H1 (cell line): ENCODE results near the gene ADGRL3. TPM values are rescaled to one million over a fixed set of nuclear protein-coding genes. Genes with fewer than 3 reads are reported as not detected.

Source experiments
- CTCF ChIA-PET: fragments of 300-600 bp; sonication (Branson Sonifier 250); formaldehyde crosslinking; loops from one replicate; lab custom pipeline; 2021; ENCODE audit not compliant: partially characterized antibody; lab: Charles Lee
- POLR2A ChIA-PET: fragments of 300-600 bp; sonication (Branson Sonifier 250); formaldehyde crosslinking; loops from one replicate; lab custom pipeline; 2021; ENCODE audit warnings: inconsistent platforms; ENCODE audit not compliant: partially characterized antibody; lab: Charles Lee
- DNase-seq, 2 experiments: peaks; one replicate each; pipeline versions ENCODE4 v3.0.0 to v3.0.0-alpha.2; 2010 to 2022; ENCODE audit warnings: low spot score in 2 of 2, low read depth in 1 of 2, mixed read lengths in 1 of 2
- FAIRE-seq: peaks from 2 replicates; lab custom pipeline; 2011; peaks lifted over from hg19 to GRCh38; lab: Jason Lieb, UNC
- H2AFZ ChIP-seq: 2 replicates; pipeline ENCODE4 v1.8.1; 2012; ENCODE audit warnings: low read length, inconsistent platforms
- H2AK5ac ChIP-seq: 2 replicates; pipeline ENCODE4 v1.6.1; 2013; ENCODE audit warnings: low read depth, low read length
- H2BK120ac ChIP-seq: replicated peaks from 2 replicates; pipeline ENCODE3; 2013; ENCODE audit warnings: low read depth, low read length, inconsistent platforms
- H2BK12ac ChIP-seq: 2 replicates; pipeline ENCODE4 v1.6.1; 2013; ENCODE audit warnings: low read depth, low read length
- H2BK15ac ChIP-seq: 2 replicates; pipeline ENCODE4 v1.6.1; 2013; ENCODE audit warnings: low read length
- H2BK20ac ChIP-seq: 2 replicates; pipeline ENCODE4 v1.6.1; 2013; ENCODE audit warnings: low read length
- H2BK5ac ChIP-seq: 2 replicates; pipeline ENCODE4 v1.6.1; 2013; ENCODE audit warnings: low read depth, low read length
- H3K14ac ChIP-seq: 2 replicates; pipeline ENCODE4 v1.6.1; 2013; ENCODE audit warnings: inconsistent platforms; ENCODE audit not compliant: insufficient read length
- H3K18ac ChIP-seq: 2 replicates; pipeline ENCODE4 v1.6.1; 2013; ENCODE audit warnings: low read length; ENCODE audit errors: extremely low read depth
- H3K23ac ChIP-seq: 2 replicates; pipeline ENCODE4 v1.6.1; 2013; ENCODE audit warnings: inconsistent platforms; ENCODE audit not compliant: insufficient read length
- H3K23me2 ChIP-seq: 2 replicates; pipeline ENCODE4 v1.6.1; 2013; ENCODE audit warnings: low read depth, low read length
- H3K27ac ChIP-seq: 2 replicates; pipeline ENCODE4 v1.6.1; 2011; ENCODE audit warnings: low read depth, low read length, inconsistent platforms
- H3K27me3 ChIP-seq, 4 experiments: replicated peaks in 1 of 4; 1 replicate in 1 of 4; 2 replicates in 3 of 4; pipeline versions ENCODE4 v1.6.1 to v1.8.1; 2011 to 2013; ENCODE audit warnings: low read length in 3 of 4, mild to moderate bottlenecking in 3 of 4, inconsistent platforms in 2 of 4, mixed read lengths in 2 of 4, moderate library complexity in 1 of 4; ENCODE audit not compliant: control insufficient read depth in 3 of 4, insufficient read depth in 3 of 4; ENCODE audit errors: extremely low read depth in 1 of 4
- H3K36me3 ChIP-seq, 4 experiments: 2 replicates each; pipeline versions ENCODE4 v1.6.1 to v1.8.1; 2011 to 2013; ENCODE audit warnings: mild to moderate bottlenecking in 4 of 4, low read length in 3 of 4, moderate library complexity in 2 of 4, control low read depth in 1 of 4, inconsistent platforms in 1 of 4; ENCODE audit not compliant: insufficient read depth in 4 of 4, control insufficient read depth in 2 of 4
- H3K4ac ChIP-seq: replicated peaks from 2 replicates; pipeline ENCODE3; 2013; ENCODE audit warnings: low read length, low read depth, mixed read lengths, inconsistent platforms; ENCODE audit not compliant: insufficient read length
- H3K4me1 ChIP-seq, 4 experiments: replicated peaks in 1 of 4; 1 replicate in 1 of 4; 2 replicates in 3 of 4; pipeline versions ENCODE4 v1.6.1 to v1.8.1; 2011 to 2013; ENCODE audit warnings: low read length in 3 of 4, inconsistent platforms in 2 of 4, mixed read lengths in 1 of 4; ENCODE audit not compliant: insufficient read depth in 4 of 4, control insufficient read depth in 3 of 4
- H3K4me2 ChIP-seq, 2 experiments: 2 replicates each; pipeline versions ENCODE4 v1.6.1 to v1.8.1; 2011 to 2013; ENCODE audit warnings: low read depth in 2 of 2, low read length in 2 of 2, control low read depth in 1 of 2, inconsistent platforms in 1 of 2, mild to moderate bottlenecking in 1 of 2; ENCODE audit not compliant: insufficient read depth in 1 of 2
- H3K4me3 ChIP-seq, 4 experiments: fragments of 200-600, 300-600 bp in 1 of 4; sonication (generic), shearing (Covaris generic), sonication (Bioruptor Twin) in 1 of 4; 2 replicates each; pipeline versions ENCODE4 v1.5.1 to v1.8.1; 2011 to 2016; ENCODE audit warnings: low read length in 4 of 4, low read depth in 3 of 4, control low read depth in 2 of 4, inconsistent platforms in 2 of 4, mild to moderate bottlenecking in 2 of 4, mixed read lengths in 1 of 4, moderate library complexity in 1 of 4; ENCODE audit not compliant: insufficient read depth in 2 of 4; ENCODE audit errors: extremely low read depth in 1 of 4
- H3K56ac ChIP-seq: replicated peaks from 2 replicates; pipeline ENCODE3; 2013; ENCODE audit warnings: low read depth, mild to moderate bottlenecking, mixed read lengths, low read length, inconsistent platforms; ENCODE audit not compliant: insufficient read length
- H3K79me1 ChIP-seq: 2 replicates; pipeline ENCODE4 v1.6.1; 2013; ENCODE audit warnings: low read depth, low read length, control low read depth
- H3K79me2 ChIP-seq, 2 experiments: 2 replicates each; pipeline versions ENCODE4 v1.6.1 to v1.8.1; 2012 to 2013; ENCODE audit warnings: low read length in 2 of 2, mild to moderate bottlenecking in 2 of 2, inconsistent platforms in 1 of 2; ENCODE audit not compliant: insufficient read depth in 2 of 2, control insufficient read depth in 1 of 2
- H3K9ac ChIP-seq, 4 experiments: replicated peaks in 1 of 4; 1 replicate in 1 of 4; 2 replicates in 3 of 4; pipeline versions ENCODE4 v1.6.1 to v1.8.1; 2011 to 2013; ENCODE audit warnings: low read depth in 3 of 4, low read length in 3 of 4, control low read depth in 2 of 4, mild to moderate bottlenecking in 2 of 4, moderate library complexity in 2 of 4, inconsistent platforms in 1 of 4; ENCODE audit errors: extremely low read depth in 1 of 4
- H3K9me3 ChIP-seq, 2 experiments: 2 replicates each; pipeline versions ENCODE4 v1.6.1 to v1.8.1; 2012 to 2013; ENCODE audit warnings: mild to moderate bottlenecking in 2 of 2, moderate library complexity in 2 of 2, control low read depth in 1 of 2, inconsistent platforms in 1 of 2, low read depth in 1 of 2, low read length in 1 of 2, mixed read lengths in 1 of 2; ENCODE audit not compliant: insufficient read depth in 2 of 2
- H4K20me1 ChIP-seq, 2 experiments: replicated peaks in 1 of 2; 2 replicates each; pipeline versions ENCODE3 to v1.8.1; 2011 to 2013; ENCODE audit warnings: inconsistent platforms in 2 of 2, low read length in 2 of 2, mild to moderate bottlenecking in 1 of 2; ENCODE audit not compliant: insufficient read depth in 2 of 2, control insufficient read depth in 1 of 2
- H4K5ac ChIP-seq: 2 replicates; pipeline ENCODE4 v1.6.1; 2013; ENCODE audit warnings: low read length, low read depth, mixed read lengths, inconsistent platforms; ENCODE audit not compliant: insufficient read length
- H4K8ac ChIP-seq: 2 replicates; pipeline ENCODE4 v1.8.0; 2013; ENCODE audit warnings: mild to moderate bottlenecking, moderate library complexity, low read length, inconsistent platforms; ENCODE audit not compliant: insufficient read depth; ENCODE audit errors: extremely low read depth
- H4K91ac ChIP-seq: replicated peaks from 2 replicates; pipeline ENCODE3; 2013; ENCODE audit warnings: low read length, mixed read lengths, inconsistent platforms; ENCODE audit not compliant: insufficient read length
- WGBS, 2 experiments: shearing (Covaris generic) in 1 of 2; methylation state at CpG; one replicate each; pipeline versions ENCODE4 v1.1.6 to v1.1.7; 2013 to 2015; ENCODE audit warnings: low lambda C conversion rate in 2 of 2, mixed read lengths in 2 of 2, inconsistent platforms in 1 of 2, low coverage in 1 of 2, missing lambda C conversion rate in 1 of 2; ENCODE audit not compliant: insufficient replicate concordance in 2 of 2, insufficient coverage in 1 of 2, insufficient read length in 1 of 2; ENCODE audit errors: extremely low coverage in 1 of 2, missing lambda C conversion rate in 1 of 2; 5-methylcytosine and 5-hydroxymethylcytosine counted together
- polyA plus RNA-seq, 7 experiments: library from polyadenylated mRNA; depleted of rRNA in 3 of 7; stranded (reverse) in 5 of 7; unstranded in 2 of 7; fragments of >200 nt in 5 of 7; fragments of 200-250 nt in 2 of 7; gene quantifications; 1 replicate in 5 of 7; 2 replicates in 1 of 7; 4 replicates in 1 of 7; pipeline versions ENCODE4 v1.2.1 to v1.2.3, GENCODE V29; 2011 to 2013; ENCODE audit warnings: missing spikeins in 2 of 7, mixed read lengths in 2 of 7
- total RNA-seq: library from RNA; stranded (reverse); fragmentation: NEBNext Ultra II Directional; extraction: Animal tissue kit (Norgen Biotek cat#: 25700); gene quantifications from 2 replicates; pipeline ENCODE4 v1.2.1, GENCODE V29; 2021

Gene ADGRL3
- total and polyA plus RNA-seq, 2 of the 8 experiments (the other 6 are each of a cell fraction or from before 2014, with no cell fraction given), result 6.6 to 13.0 TPM

- POLR2A ChIA-PET, result interaction anchor here (0.6 kb wide), 1 partner anchor 104 kb away, joined by 4 read pairs; no protein-coding TSS in a partner anchor
- H3K9ac ChIP-seq, result no peak overlapping the region
Measured at GRCh38 chr4:61485056-61485455, 284.9 kb downstream of the ADGRL3 start.

More at GRCh38 chr4:61485056-61485455, 284.9 kb downstream of the ADGRL3 start:
- Histone ChIP-seq H2BK12ac (no peak overlapping the region), H3K18ac (no peak overlapping the region), H3K79me1 (no peaks in the 10 kb centered on the region), H3K9me3 (no peaks in the 10 kb centered on the region), H4K91ac (no peak overlapping the region), H3K23me2 (no peaks in the 10 kb centered on the region), H3K4me3 (no peak overlapping the region), H3K27me3 (no peaks in the 10 kb centered on the region), H3K79me2 (no peaks in the 10 kb centered on the region), H2AFZ (no peak overlapping the region), H3K14ac (no peak overlapping the region), H2BK20ac (no peak overlapping the region), H4K8ac (no peak overlapping the region), H3K4me1 (no peaks in the 10 kb centered on the region), H2AK5ac (no peak overlapping the region), H3K36me3 (no peaks in the 10 kb centered on the region), H4K5ac (no peak overlapping the region), H2BK5ac (no peak overlapping the region), H4K20me1 (no peaks in the 10 kb centered on the region), H3K23ac (no peak overlapping the region), H2BK15ac (no peak overlapping the region), H2BK120ac (no peak overlapping the region), H3K56ac (no peak overlapping the region), H3K4ac (no peak overlapping the region), H3K4me2 (no peak overlapping the region), H3K27ac (no peak overlapping the region)
- 92% methylated on average over 3 of the region's 3 CpGs; no CpG with 5 or more reads in 1 of the 2 experiments for WGBS, 2 experiments
- CTCF ChIA-PET, result interaction anchor here (1.7 kb wide), 1 partner anchor 32 kb away, joined by 7 read pairs; no protein-coding TSS in a partner anchor
- DNase-seq, result no peak
- FAIRE-seq, result no peak
